GM19452 (cell line): ENCODE measurements around the gene CROCC.
"Not testable (repeated sequence)": the region's sequence is repeated elsewhere in the genome, so short reads cannot be mapped to it uniquely, and the experiment has no call there.

Source experiments
- ATAC-seq: cut with Tn5 transposase; IDR thresholded peaks from one replicate; pipeline ENCODE4 v1.9.1; 2021; ENCODE audit not compliant: unreplicated experiment

The CROCC gene, protein sequence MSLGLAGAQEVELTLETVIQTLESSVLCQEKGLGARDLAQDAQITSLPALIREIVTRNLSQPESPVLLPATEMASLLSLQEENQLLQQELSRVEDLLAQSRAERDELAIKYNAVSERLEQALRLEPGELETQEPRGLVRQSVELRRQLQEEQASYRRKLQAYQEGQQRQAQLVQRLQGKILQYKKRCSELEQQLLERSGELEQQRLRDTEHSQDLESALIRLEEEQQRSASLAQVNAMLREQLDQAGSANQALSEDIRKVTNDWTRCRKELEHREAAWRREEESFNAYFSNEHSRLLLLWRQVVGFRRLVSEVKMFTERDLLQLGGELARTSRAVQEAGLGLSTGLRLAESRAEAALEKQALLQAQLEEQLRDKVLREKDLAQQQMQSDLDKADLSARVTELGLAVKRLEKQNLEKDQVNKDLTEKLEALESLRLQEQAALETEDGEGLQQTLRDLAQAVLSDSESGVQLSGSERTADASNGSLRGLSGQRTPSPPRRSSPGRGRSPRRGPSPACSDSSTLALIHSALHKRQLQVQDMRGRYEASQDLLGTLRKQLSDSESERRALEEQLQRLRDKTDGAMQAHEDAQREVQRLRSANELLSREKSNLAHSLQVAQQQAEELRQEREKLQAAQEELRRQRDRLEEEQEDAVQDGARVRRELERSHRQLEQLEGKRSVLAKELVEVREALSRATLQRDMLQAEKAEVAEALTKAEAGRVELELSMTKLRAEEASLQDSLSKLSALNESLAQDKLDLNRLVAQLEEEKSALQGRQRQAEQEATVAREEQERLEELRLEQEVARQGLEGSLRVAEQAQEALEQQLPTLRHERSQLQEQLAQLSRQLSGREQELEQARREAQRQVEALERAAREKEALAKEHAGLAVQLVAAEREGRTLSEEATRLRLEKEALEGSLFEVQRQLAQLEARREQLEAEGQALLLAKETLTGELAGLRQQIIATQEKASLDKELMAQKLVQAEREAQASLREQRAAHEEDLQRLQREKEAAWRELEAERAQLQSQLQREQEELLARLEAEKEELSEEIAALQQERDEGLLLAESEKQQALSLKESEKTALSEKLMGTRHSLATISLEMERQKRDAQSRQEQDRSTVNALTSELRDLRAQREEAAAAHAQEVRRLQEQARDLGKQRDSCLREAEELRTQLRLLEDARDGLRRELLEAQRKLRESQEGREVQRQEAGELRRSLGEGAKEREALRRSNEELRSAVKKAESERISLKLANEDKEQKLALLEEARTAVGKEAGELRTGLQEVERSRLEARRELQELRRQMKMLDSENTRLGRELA (N-terminal part only)

DNA sequence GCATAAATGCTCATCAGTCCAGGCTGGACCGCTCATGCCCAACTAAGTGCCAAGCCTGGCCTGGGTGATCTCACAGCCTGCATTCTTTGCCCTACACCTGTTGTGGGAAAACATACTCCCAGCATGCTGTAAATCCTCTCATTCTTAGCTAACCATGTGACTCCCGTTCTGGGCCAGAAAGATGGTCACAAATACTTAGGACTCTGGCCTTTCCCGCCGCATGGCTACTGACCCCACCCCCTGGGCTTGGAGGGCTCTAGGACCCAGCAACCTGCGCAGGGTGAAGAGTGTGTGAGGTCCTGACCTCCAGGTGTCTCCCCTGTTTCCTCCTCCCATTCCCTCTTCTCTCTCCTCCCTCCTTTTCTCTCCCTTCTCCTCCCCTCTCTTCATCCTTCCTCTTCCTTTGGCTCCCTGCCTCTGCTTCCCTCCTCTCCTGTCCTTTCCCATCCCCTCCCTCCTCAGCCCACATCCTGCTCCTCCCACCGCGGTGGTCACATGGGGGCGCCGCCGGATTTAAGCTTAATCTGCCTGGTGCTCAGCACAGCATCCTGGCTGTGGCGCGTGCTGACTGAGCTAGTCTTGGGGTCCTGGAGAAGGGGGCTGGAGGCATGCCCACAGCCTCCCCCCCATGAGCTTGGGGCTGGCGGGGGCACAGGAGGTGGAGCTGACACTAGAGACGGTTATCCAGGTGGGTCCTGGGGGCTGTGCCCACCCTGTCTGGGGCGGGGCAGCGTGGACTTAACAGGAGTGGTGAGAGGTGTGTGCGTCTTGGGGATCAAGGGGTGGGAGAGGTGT lies at the start of gene CROCC:
TSS of gene CROCC (plus strand) at position 541 of the 795 bp plus-strand sequence. CDS start at position 629, 88 bp downstream.
- ATAC-seq = no peak

DNA sequence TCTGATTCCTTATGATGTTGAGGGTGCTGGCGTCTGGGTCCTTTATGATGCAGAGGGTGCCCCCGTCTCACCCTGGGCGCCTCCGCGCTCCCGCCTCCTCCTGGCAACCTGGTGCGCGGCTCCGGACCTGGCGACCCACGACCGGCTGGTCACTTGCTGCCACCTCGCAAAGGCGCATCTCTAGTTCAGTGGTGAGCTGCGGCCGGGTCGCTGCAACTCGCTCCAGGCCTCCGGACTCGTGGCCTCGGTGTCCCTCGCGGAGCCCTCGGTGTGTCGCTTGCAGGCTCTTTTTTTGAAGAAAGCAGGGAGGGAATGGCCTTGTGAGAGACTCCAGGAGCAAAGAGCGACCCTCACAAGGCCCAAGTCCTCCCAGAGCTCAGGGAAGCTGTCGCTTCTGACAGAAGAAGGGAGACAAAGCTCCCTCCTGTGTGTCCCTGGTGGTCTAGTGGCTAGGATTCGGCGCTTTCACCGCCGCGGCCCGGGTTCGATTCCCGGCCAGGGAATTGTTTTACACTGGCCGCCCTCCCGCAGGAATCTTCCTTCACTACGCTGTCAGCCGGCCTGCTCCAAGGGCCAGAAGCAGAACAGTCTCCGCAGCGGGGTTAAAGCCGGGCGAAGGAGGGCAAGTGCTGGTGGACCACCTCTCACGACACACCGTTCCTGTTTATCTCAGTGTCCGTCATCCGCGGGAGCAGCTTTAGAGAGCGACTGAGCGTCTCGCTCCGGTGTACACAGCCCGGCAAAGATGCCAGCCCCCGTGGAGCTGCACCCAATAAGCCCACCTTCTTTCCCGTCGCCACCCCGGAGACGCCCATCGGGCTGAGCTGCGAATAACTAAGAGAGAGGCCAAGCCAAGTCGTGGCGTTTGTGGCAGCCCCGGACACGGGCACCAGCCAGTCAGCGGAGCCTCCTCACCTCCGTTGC lies 49.3 kb upstream of the CROCC start:
- ATAC-seq = not testable (repeated sequence)

DNA sequence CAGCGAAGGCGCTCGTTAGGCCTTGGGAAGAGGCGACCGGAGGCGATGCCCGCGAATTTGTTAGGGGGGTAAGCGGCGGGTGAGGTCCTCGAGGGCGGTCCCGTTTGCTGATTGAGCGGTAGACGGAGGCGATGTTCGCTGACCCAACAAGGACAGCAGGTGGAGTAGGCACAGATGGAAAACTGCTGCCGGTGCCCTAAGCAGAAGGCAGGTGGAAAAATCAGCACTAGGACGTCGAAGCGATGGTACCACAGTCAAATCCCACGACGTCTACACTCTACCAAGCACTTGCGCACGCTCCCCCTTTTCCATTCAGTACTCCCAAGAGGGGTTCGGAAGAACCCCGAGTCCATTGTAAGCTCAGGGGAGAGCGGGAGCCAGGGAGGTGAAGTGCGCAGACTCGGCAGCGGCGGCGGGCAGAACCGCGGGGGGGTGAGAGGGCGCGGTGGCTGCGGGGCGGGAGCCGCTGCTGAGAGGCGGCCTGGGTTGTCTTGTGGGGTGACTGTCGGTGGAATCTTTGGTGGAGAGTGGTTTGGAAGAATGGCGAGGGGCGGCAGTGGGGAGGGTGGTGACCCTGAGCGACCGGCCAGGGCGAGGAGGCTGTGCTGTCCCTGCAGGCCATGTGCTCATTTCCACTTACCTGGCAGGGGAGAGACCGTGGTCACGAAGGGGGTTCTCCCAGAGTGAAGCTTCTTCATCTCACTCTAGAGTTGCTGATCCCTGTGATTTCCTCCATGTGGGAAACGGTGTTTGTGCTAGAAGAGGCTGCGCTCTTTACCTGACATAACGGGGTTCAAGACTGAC lies 48.5 kb upstream of the CROCC start:
- ATAC-seq = not testable (repeated sequence)

DNA sequence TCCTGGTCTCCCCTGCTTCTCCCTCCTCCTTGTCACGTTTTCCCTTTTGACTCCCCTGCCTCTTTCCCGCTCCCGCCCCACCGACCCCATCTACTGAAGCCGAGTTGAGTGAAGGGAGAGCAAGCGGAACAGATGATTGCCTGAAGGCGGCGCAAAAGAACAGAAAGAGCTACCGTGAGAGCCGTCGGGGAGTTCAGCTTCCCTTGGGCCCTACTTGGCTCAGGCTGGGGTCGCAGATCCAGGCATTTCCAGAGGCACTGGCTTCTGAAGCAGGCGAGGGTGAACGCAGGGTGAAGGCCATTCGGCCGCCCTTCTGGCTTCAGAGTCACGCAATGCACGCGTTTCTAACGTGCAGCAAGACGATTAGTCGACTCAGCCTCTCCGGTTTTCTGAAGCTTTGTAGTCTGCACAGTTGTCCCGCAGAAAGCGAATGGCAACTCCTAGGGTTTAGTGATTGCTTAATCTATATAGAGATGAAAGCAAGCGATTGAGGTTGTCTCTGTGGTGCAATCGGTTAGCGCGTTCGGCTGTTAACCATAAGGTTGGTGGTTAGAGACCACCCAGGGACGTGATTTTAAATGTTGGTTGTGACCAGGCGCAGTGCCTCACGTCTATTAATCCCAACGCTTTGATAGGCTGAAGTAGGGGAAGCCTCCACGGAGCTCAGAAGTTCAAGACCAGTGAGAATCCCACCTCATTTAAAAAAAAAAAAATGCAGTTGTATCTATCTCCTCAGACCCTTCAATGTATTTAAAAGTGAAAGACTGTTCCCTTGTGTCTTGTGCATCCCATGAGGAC lies 46.6 kb upstream of the CROCC start:
- not testable (repeated sequence) for ATAC-seq

DNA sequence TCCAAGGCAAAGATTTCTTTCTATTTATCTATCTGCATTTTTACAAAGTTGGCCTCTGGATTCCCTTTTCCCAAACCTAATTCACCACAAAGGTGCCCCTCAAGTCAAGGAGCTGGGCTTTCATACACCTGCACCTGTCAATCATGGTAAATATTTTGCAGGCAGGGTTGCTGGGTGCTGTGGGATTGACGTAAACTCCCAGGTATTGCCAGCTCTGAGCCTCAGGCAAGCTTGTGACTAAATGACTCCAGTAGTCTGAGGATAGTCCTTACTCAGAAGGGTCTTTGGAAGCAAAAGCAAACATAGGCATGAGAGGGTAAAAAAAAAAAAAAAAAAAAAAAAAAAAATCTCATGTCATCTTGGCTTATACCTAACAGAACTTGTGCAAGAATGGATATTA lies 40.0 kb upstream of the CROCC start:
- ATAC-seq = not testable (repeated sequence)

DNA sequence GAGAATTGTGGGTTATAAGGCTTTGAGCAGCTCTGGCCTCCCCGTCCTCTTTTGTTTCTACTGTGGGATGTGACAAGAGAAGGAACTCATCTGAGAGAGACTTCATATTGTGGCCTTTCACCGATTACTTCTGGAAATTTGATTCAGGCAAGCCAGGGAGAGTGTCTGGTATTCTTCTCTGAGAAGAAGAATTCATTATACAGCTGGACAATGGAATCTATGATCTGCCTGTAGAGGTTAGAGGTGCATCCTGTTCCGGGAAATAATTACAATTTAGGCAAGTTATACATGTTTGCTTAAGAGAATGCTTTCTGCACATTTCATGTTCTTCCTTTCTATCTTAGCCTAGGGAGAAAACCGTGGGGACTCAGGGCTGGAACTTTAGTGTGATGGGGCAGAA lies 38.7 kb upstream of the CROCC start:
- ATAC-seq = no peak

DNA sequence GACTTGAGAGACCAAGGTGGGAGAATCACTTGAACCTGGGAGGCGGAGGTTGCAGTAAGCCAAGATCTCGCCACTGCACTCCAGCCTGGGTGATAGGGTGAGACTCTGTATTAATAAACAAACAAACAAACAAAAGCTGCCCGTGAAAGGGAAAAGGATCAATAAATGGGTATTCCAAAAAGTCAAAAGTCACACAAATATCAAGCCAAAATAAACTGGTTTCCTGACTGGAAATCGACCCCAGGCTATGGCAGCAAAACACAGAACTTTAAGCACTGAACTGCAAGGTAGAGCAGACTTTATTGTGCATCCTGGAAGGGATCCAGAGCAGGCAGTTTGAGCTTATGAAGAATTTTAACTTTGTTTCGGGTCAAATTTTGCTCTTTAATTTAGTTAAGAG lies 37.2 kb upstream of the CROCC start:
- ATAC-seq = not testable (repeated sequence)

DNA sequence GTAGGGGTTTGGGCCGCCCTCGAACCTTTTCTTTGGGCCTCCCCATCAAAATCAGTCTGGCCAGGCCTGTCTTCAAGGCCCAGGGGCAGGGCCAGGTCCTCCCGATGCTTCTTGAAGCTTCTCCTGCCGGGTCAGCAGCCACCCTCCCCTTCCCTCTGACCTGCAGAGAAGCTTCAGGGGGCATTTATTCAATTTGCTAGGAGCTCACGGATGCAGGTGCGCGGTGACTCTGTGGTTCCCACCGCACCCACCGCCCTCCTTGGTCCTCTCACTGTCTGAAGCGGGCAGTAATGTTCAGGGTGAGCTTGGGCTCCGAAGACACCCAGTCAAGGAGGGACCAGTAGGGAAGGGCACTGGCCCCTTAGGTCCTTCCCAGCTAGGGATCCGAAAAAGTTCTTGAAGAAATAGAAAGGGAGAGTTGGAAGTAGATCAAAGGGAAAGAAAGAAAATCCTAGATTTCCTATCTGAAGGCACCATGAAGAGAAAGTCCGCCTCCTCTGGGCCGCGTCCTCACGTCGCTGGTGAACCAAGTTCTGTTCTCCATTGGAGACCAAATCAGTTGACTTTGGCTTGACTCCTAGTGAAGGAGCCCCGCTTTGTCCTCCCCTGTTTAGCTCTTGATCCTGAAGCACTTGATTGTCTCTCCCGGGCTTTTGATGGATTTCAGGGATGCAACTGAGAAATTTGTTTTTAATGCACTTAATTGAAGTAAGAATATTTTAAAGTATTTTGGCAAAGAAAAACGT lies 34.7 kb upstream of the CROCC start:
- ATAC-seq = no peak

DNA sequence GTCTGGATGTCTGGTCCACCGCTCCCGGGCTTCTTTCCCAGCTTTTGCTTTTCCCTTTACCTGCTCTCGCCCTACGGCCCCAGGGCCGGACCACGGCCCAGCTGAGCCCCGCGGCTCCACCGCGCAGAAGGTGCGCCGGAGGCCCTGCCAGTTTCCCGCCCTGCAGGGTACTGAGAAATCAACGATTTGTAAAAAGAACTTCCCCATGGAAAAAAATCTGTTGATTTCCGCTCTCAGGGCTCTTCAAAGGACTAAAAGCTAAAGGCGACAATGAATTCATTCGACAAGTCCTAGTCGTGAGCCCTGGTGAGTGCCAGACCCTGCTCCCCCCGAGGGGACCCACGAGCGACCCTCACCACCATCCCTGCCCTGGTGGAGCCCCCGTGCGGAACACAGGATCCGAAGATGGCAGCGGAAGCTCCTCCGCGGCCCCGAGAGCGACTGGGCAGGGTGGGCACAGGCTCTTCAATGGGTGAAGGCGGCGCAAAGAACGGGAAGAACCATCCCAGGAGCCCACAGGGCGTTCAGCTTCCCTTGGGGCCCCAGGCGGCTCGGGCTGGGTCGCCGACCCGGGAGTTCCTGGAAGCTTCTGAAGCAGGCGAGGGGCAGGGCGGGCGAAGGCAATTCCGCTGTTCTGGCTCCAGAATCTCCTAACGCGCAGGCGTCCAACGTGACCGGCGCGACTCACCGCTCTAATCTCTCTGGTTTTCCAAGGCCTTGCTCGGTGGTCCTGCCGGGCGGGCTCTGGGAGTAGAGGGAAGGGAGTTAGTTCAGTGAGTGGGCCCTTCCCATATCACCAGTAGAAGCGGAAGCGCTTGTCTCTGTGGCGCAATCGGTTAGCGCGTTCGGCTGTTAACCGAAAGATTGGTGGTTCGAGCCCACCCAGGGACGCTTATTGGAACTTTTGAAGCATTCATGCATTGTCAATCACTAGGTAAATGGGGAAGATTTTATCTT lies 32.6 kb upstream of the CROCC start:
- no peak for ATAC-seq

DNA sequence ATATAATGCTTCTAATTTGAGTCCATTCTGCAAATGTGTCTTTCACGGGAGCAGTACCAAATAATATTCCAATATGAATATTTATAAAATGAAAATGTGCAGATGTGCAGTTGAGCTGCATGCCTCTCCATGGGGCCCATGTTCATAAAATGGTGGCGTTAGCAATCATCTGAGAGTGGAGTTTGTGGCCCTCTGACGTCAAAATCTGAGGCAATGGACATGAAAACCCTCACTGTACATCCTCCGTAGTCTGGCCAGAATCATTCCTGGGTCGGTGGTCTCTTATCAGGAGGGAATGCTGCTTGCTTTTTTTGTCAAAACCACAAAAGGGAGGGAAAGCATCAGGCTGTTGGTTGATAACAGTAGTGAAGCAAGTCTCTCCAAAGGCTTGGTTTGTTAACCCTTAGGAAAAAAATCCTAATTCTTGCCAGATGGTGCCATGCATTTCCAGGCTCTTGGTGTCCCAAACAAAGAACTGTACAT lies 31.2 kb upstream of the CROCC start:
- ATAC-seq = not testable (repeated sequence)

DNA sequence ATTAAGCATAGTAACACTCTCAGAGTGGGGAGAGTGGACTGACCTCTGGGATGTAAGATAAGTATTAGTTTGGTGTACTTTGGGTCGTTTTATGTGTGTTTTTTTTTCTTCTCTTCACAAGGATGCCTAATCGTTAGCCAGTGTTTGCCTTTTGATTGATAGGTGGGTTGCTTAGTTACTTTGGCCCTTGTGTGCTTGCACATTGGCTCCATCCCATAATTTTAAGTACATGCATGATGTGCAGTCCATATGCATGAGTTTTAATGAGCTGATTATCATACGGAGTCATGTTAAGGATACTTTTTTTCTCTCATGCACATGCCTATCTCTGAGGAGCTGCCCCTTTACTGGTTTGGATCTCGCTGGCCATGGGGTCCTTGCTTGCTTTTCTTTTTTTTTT lies 30.7 kb upstream of the CROCC start:
- ATAC-seq = not testable (repeated sequence)

DNA sequence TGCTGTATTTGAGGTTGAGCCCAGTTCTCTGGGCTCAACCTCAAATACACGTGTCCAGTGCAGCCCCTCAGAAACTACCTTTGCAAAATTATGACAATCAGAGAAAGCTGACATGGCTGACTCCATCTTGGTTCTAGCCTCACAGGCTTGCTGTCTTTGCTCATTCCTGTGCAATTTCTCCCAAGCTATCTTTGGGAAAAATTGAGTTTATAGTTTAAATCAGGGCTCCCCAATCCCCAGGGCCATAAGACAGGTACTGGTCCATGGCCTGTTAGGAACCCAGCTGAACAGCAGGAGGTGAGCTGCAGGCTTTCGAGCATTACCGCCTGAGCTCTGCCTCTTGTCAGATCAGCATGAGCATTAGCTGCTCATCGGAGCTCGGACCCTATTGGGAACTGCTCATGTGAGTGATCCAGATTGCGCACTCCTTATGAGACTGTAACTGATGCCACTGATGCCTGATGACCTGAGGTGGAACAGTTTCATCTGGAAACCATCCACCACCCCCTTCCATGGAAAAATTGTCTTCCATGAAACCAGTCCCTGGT lies 28.7 kb upstream of the CROCC start:
- ATAC-seq = not testable (repeated sequence)

DNA sequence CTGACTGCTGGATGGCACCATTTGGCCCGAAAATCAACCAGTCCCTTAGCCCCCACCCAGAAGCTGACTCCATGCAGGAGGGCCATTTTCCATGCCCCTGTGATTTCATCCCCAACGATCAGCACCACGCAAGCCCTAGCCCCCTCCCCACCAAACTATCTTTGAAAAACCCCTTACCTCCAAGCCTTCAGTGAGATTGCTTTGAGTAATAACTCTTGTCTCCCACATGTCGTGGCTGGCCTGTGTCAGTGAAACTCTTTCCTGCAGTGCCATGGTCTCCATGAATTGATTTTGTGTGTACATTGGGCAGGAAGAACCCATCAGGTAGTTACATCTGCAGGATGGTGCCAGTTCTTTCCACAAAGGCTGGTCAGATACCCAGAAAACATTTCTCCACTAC lies 27.9 kb upstream of the CROCC start:
- not testable (repeated sequence) for ATAC-seq

DNA sequence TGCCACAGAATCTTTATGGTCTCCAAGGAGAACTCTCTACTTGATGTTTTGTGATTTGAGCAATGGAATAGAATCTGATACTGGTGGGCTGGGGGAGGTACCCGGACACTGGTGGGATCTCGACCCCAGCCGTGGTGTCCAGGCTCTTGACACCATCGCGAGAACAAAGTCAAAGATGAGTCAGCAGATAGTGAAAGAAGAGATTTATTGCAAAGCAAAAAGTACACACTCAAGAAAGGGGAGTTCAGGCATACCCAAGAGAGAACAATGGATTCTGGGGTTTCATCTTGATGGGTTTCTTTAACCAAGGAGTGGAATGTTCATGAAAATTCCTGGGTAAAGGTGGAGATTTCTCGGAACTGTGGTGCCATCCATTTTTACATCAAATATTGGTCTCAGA lies 27.4 kb upstream of the CROCC start:
- ATAC-seq = not testable (repeated sequence)

DNA sequence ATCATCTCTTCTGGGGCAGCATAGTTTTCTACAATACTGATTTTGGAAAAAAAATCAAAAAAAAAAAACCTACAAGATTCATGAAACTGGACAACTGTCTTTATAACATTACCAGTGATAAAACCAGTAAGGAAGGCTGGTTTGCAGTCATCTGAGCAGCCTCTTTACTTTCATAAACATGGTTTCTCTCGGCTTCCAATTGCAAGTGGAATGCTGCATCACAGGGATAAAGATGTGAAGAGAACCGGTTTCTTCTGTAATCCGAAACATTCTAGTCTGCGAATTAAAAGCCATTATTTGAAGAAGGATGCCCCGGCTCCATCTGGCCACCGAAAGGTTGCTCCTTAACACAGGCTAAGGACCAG lies 26.5 kb upstream of the CROCC start:
- not testable (repeated sequence) for ATAC-seq
